Thoracic aorta (tissue), 2 donors: ENCODE results near the gene C1QTNF9. TPM values are rescaled to one million over a fixed set of nuclear protein-coding genes. Genes with fewer than 3 reads are reported as not detected.

Experiments
- ATAC-seq: fragments of 150-250 bp; one replicate; pipeline ENCODE4 v1.8.0; 2017; ENCODE audit warnings: low read depth; ENCODE audit not compliant: insufficient number of reproducible peaks, low FRiP score
- DNase-seq: peaks from one replicate; pipeline ENCODE4 v3.0.0-alpha.2; 2020; ENCODE audit warnings: low spot score
- H3K27ac ChIP-seq, 2 donors: fragments of 200-600 bp; sonication (generic); 1 replicate in 1 of 2; 2 replicates in 1 of 2; pipeline ENCODE4 v1.5.1; 2016; ENCODE audit warnings: mild to moderate bottlenecking in 2 of 2, moderate library complexity in 2 of 2
- H3K27me3 ChIP-seq: fragments of 200-600 bp; sonication (generic); replicated peaks from 2 replicates; pipeline ENCODE4 v1.6.0; 2016; ENCODE audit warnings: mild to moderate bottlenecking; ENCODE audit not compliant: insufficient read depth
- H3K36me3 ChIP-seq: fragments of 200-600 bp; sonication (generic); one replicate; pipeline ENCODE4 v1.5.1; 2016
- H3K4me1 ChIP-seq, 2 donors: fragments of 200-600 bp; sonication (generic); 1 replicate in 1 of 2; 2 replicates in 1 of 2; pipeline versions ENCODE4 v1.5.1 to v1.6.0; 2016; ENCODE audit warnings: low read depth in 2 of 2, mild to moderate bottlenecking in 1 of 2; ENCODE audit not compliant: control insufficient read depth in 1 of 2
- H3K4me3 ChIP-seq: fragments of 200-600 bp; sonication (generic); 2 replicates; pipeline ENCODE4 v1.5.1; 2016; ENCODE audit warnings: mild to moderate bottlenecking
- H3K9me3 ChIP-seq: fragments of 200-600 bp; sonication (generic); 2 replicates; pipeline ENCODE4 v1.5.1; 2016
- CTCF ChIP-seq: fragments of 200-600 bp; sonication (generic); IDR thresholded peaks from one replicate; pipeline ENCODE4 v1.5.1; 2019; ENCODE audit warnings: antibody characterized with exemption
- total RNA-seq, 2 donors: library from RNA; depleted of rRNA; stranded (reverse); fragments of >200 nt; gene quantifications; one replicate each; pipeline versions ENCODE4 v1.1.0 to v1.2.3, GENCODE V29; 2016

Gene C1QTNF9
- total RNA-seq, 2 donors from 2014 or later, result 0.41 TPM; not detected in 1

- no peak for DNase-seq
- Histone ChIP-seq H3K27me3 (no peaks in the 10 kb centered on the region), H3K36me3 (no peaks in the 10 kb centered on the region), H3K27ac (no peak overlapping the region), H3K9me3 (no peaks in the 10 kb centered on the region), H3K4me1 (no peaks in the 10 kb centered on the region), H3K4me3 (no peak overlapping the region)
- TF ChIP-seq CTCF, result no peak
- ATAC-seq, result no peak
Measured at GRCh38 chr13:24339937-24340607, 30.7 kb downstream of the C1QTNF9 start.

- TF ChIP-seq CTCF, result no peak
- H3K27ac ChIP-seq, result no peak overlapping the region
Measured at GRCh38 chr13:24340608-24340955, 31.2 kb downstream of the C1QTNF9 start.

GRCh38 chr13:24341439-24341838 is 32.1 kb downstream of the C1QTNF9 start:
- no peak for TF ChIP-seq CTCF
- no peak for DNase-seq
- no peaks in the 10 kb centered on the region for H3K36me3 ChIP-seq
- no peaks in the 10 kb centered on the region for H3K9me3 ChIP-seq
- no peak overlapping the region for H3K4me3 ChIP-seq
- ATAC-seq, result no peak
- no peaks in the 10 kb centered on the region for H3K27me3 ChIP-seq
- no peak overlapping the region for H3K27ac ChIP-seq
- H3K4me1 ChIP-seq, result no peaks in the 10 kb centered on the region

More at GRCh38 chr13:24340608-24340955, 31.2 kb downstream of the C1QTNF9 start:
- no peaks in the 10 kb centered on the region for H3K9me3 ChIP-seq
- no peaks in the 10 kb centered on the region for H3K27me3 ChIP-seq
- no peak for DNase-seq
- no peak overlapping the region for H3K4me3 ChIP-seq
- no peaks in the 10 kb centered on the region for H3K36me3 ChIP-seq
- no peaks in the 10 kb centered on the region for H3K4me1 ChIP-seq
- ATAC-seq, result no peak

- no peak for DNase-seq
- Histone ChIP-seq H3K4me1 (no peaks in the 10 kb centered on the region), H3K27ac (no peak overlapping the region)
Measured at GRCh38 chr13:24348385-24348784, 39.0 kb downstream of the C1QTNF9 start.

More at GRCh38 chr13:24348385-24348784, 39.0 kb downstream of the C1QTNF9 start:
- ATAC-seq, result no peak
- no peak for TF ChIP-seq CTCF
- Histone ChIP-seq H3K4me3 (no peak overlapping the region), H3K9me3 (no peaks in the 10 kb centered on the region), H3K27me3 (no peaks in the 10 kb centered on the region), H3K36me3 (no peaks in the 10 kb centered on the region)
